HG03571 (cell line): ENCODE measurements around the gene ZNF556.
"Not testable (repeated sequence)": the region's sequence is repeated elsewhere in the genome, so short reads cannot be mapped to it uniquely, and the experiment has no call there.

Source experiments
- ATAC-seq: cut with Tn5 transposase; IDR thresholded peaks from one replicate; pipeline ENCODE4 v1.9.1; 2021; ENCODE audit not compliant: unreplicated experiment

ZNF556 gene

DNA sequence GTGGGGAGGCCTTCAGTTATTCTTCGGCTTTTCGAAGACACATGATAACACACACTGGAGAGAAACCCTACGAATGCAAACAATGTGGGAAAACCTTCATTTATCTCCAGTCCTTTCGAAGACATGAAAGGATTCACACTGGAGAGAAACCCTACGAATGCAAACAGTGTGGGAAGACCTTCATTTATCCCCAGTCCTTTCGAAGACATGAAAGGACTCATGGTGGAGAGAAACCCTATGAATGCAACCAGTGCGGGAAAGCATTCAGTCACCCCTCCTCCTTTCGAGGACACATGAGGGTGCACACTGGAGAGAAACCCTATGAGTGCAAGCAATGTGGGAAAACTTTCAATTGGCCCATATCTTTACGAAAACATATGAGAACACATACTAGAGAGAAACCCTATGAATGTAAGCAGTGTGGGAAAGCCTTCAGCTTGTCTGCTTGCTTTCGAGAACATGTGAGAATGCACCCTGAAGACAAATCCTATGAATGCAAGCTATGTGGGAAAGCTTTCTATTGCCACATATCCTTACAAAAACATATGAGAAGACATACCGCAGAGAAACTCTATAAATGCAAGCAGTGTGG lies 14.0 kb upstream of the ZNF556 start:
- no peak for ATAC-seq

DNA sequence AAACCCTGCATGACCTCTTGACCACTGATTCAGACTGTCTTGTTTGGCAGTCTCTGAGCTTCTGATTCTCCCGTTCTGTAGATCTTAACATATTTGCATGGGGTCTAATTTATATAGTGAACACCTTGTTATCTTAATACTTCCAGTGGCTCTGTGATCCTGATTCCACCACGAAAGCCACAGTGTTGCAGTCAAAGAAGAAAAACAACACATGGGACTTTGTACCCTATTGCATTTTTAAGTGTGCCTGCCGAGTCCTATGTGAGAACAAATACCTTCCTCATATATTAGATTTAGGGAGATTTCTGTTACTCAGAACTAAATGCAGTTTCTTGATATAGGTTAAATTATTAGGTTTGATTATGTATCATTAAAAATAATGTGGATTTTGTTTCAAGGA lies 12.3 kb upstream of the ZNF556 start:
- ATAC-seq: no peak

DNA sequence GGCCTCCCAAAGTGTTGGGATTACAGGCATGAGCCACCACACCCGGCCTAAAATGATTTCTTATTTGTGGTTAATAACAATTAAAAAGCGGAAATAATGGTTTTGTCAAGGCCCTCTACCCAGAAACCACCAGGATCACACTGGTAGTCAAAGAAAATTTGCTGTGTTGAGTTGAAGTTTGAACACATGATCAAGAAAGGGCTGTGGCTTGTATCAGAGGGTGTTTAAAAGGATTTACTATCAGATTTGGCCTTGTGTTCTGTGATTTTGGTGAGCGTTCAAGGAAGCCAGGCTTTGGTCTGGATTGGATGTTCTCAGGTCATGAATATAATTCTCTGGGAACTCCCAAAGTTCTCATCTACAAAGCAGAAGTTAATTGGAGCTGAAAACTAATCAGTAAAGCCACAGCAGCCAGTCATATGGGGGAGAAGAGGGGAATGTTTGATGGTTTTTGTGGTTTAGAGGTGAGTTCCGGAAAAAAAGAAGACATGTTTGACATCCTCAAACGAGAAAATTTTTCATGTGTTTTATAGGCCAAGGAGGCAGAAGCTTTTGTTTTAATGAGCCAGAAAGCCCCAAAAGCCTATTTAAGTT lies 10.6 kb upstream of the ZNF556 start:
- ATAC-seq: no peak

DNA sequence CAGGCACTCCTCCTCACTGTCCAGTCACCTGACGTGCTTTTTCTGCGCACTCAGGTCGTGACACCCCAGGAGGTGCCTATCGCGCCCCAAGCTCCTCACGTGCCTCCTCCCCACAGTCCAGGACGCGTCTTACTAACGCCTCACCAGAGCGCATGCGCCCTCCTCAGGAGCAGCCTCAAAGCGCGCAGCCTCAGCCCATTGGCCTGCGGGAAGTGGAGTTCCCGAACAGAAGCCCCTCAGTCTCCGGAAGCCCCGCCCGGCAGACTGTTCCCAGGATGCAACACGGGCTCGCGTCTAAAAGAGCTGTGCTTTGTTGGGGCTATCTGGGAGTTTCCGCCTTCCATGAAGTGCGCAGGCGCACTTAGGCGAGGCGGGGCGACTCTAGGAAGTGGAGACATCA lies 8.3 kb upstream of the ZNF556 start:
- no peak for ATAC-seq

DNA sequence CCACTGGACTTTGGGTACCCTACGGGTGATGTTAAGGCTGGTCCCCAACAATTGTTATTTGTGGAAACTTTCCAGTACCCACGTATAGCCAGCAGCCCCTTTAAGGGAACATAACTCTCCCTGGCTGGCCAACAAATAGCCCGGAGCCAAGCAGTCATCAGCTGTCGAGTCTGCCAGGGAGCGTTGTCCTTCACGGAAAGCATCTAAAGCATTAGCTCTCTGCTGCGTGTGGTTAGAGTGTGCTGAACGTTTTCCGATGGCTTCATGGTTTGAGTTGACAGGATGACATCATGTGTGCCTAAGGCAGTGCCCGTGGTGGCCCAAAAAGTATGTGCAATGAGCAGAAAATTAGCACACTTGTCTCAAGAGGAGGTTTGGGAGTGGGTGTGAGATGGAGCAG lies 3.3 kb upstream of the ZNF556 start:
- no peak for ATAC-seq

DNA sequence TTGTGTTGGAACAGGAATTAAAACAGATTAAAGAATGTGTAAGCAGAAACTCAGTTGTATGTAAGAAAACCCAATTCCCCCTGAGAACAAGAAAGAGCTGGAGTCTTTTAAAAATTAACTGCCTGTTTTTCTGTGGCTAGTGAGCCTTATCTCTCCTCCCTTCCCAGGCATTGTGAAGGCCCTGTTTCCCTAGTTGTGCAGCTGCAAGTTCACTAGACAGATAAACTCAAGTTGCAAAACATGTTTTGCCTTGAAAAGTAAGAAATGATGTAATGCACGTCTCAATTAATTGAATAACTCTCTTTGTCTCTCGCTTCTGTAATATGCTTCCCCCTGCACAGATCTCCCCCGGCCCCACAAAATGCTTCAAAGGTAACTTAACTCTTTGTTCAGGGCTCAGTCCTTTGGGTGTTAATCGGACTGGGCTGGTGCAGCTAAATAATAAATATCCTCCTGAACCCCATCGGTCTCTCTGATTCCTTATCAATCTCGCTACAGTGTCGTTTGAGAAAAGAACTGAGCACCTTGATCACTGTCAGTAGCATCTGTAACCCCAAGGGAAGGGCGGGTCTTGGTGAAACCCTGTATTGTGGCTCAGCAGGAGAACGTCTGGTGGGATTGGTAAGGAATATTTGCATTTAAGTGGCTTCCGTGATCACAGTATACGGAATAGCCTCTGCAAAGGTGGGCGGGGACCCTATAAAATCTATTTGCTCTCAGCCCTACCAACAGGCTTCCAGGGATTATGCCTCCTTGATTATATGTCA lies 1.6 kb upstream of the ZNF556 start:
- ATAC-seq: no peak

DNA sequence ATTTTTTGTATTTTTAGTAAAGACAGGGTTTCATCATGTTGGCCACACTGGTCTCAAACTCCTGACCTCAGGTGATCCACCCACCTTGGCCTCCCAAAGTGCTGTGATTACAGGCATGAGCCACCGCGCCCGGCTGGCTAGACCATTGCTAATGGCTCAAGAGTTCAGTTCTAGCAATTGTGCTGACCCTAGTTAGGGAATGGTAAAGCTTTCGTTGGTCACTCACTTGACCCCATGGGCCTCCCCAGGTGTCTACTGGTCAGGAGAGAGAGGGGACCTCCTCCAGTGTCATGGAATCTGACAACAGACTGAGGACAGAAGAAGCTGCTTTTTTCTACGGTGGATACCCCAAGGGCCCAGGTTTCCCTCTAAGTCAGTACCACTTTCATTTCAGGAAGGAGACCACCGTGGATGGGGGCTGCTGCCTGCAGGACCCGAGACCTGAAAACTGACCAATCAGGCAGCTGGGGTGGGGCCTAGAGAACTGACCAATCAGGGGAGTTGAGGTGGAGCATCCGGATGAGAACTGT lies 575 bp upstream of the ZNF556 start:
- no peak for ATAC-seq

DNA sequence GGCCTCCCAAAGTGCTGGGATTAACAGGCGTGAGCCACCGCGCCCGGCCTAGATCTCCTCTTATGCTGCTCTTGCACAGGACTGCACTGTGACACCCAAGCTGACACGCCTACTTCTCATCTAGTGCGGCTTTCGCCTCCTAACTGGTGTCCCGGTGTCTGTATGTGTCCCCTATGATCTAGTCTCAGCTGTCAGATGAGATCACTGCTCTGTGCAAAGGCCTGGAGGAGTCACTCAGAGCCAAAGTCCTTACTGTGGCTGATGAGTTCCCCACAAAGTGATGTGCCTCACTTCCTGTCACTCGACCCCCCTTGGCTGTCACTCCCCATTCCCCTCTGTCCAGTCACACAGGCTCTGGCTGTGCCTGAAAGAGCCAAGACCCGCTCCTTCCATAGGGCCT lies 2.5 kb downstream of the ZNF556 start:
- no peak for ATAC-seq

DNA sequence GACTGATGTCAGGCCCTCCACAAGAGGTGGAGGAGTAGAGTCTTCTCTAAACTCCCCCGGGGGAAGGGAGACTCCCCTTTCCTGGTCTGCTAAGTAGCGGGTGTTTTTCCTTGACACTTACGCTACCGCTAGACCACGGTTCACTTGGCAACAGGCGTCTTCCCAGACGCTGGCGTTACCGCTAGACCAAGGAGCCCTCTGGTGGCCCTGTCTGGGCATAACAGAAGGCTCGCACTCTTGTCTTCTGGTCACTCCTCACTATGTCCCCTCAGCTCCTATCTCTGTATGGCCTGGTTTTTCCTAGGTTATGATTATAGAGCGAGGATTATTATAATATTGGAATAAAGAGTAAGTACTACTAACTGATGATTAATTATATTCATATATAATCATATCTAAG lies 5.0 kb downstream of the ZNF556 start:
- not testable (repeated sequence) for ATAC-seq

DNA sequence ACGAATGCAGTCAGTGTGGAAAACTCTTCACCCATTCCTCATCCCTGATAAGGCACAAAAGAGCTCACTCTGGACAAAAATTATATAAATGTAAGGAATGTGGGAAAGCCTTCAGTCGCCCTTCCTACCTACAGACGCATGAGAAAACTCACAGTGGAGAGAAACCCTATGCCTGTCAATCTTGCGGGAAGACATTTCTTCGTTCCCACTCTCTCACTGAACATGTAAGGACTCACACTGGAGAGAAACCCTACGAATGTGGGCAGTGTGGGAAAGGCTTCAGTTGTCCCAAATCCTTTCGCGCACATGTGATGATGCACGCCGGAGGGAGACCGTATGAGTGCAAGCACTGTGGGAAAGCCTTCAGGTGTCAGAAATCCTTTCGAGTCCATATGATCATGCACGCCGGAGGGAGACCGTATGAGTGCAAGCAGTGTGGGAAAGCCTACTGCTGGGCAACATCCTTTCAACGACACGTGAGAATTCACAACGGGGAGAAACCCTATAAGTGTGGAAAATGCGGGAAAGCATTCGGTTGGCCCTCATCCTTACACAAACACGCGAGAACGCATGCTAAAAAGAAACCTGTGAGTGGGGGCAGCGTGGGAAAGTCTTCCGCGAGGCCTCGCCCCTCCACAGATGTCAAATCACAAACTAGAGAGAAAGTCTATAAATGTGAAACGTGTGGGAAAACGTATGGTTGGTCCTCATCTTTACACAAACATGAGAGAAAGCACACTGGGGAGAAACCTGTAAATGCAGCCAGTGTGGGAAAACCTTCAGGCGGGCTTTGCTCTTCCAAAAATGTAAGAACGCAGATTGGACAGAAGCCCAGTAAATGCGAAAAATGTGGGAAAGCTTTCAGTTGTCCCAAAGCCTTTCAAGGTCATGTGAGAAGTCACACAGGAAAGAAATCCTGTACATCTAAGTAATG lies 10.5 kb downstream of the ZNF556 start:
- no peak for ATAC-seq

DNA sequence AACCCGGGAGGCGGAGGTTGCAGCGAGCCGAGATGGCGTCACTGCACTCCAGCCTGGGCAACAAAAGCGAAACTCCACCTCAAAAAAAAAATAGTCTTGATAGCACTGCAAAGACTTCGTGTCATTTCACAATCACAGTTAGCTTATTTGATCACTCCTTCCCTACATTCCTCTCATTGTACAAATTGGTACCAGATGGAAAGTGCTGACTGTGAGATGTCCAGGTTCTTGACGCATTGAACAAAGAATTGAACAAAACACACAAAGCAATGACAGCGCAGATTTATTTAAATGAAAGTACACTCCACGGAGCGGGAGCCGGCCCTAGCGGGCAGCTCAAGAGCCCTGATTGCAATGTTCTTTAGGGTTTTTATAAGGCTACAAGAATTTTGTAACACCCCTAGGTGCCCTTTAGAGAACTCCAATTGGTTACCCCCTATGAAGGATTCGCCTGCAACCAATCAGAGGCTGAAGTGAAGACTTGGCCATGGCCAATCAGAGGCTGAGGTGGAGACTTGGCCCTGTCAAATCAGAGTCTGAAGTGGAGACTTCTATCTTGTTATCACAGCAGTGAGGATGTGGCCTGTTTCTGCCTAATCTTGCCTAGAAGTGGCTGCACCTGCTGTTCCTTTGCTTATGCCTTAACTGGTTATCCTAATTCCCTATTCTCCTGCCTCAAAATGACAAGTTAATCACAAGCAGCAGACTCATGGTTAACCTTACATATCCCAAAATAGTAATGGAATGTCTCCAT lies 16.7 kb downstream of the ZNF556 start:
- no peak for ATAC-seq

DNA sequence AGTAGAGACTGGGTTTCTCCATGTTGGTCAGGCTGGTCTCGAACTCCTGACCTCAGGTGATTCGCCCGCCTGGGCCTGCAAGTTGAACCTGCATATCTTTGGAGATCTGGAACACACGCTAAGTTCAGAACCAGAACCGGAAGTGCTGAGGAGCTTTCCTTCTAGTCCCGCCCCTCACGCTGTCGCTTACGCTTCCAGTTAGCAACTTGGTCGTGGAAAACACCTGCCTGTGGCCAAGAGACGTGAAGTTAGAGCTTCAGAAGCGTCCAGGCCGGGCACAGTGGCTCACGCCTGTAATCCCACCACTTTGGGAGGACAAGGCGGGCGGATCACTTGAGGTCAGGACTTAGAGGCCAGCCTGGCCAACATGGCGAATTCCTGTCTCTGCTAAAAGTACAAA lies 18.6 kb downstream of the ZNF556 start:
- no peak for ATAC-seq

DNA sequence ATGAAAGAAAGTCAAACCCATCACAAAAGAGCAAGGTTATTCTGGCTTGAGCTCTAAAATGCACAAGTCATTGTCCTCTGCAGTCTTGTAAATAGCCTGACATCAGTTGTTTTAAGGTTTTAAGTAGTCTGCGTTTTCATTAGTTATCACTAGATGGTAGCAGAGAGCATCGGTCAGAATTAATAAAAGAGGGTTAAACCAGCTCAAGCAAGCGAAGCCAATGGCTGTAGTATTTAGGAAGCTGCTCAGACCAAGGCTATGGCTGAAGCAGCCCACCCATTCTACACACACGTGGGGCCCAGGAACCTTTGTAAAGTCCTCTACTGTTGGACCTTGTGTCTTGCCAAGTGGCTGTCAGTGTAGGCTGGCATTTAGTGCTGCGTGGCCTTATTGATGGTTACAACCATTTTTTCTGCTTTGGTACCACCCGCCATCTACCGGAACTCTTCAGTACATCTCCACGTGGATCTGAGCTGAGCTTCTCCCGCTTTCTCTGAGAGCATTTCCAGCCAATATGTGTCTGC lies 20.3 kb downstream of the ZNF556 start:
- no peak for ATAC-seq

DNA sequence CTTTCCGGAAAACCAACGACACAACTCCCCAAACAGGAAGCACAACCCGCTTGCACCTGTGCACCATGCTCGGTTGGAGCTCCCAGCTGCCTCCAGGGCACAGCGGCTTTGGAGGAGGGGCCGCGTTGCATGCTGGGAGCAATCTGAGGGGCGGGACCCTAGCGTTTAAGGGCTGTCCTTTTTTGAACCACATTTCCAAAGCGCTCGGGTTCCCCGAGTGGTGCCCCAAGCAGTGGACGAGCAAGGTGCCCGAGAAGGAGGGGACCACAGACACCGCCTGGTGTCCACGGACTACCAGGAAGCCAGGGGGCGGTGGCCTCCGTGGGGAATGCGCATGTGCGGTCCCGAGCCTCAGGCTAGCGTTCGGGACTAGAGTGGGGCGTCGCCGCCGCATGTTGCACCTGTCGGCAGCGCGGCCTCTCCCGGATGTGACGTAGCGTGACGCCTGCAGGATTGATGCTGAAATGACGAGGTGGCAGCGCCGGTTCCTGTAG lies 21.6 kb downstream of the ZNF556 start:
- ATAC-seq: no peak

DNA sequence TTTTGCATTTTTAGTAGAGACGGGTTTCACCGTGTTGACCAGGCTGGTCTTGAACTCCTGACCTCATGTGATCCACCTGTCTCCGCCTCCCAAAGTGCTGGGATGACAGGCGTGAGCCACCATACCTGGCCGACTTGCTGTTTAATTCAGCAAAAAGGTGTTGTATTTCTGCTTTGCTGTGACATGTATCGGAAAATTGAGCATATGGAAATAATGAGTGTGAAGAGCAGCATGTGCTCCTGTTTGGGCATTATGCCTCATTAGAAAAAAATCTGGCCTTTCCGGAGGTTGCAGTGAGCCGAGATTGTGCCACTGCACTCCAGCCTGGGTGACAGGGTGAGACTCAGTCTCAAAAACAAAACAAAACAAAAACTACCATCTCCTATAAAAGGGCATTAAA lies 23.4 kb downstream of the ZNF556 start:
- not testable (repeated sequence) for ATAC-seq

DNA sequence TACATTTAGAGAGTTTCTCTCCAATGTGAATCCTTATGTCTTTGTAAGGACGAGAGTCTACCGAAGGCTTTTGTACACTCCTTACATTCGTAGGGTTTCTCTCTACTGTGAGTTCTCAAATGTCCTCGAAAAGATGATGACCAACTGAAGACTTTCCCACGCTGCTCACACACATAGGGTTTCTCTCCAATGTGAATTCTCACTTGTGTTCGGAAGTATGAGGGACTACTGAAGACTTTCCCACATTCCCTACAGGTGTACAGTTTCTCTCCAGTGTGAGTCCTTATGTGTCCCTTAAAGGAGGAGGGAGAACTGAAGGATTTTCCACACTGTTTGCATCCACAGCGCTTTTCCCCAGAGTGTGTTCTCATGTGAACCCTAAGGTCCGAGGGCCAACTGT lies 29.6 kb downstream of the ZNF556 start:
- ATAC-seq: no peak

DNA sequence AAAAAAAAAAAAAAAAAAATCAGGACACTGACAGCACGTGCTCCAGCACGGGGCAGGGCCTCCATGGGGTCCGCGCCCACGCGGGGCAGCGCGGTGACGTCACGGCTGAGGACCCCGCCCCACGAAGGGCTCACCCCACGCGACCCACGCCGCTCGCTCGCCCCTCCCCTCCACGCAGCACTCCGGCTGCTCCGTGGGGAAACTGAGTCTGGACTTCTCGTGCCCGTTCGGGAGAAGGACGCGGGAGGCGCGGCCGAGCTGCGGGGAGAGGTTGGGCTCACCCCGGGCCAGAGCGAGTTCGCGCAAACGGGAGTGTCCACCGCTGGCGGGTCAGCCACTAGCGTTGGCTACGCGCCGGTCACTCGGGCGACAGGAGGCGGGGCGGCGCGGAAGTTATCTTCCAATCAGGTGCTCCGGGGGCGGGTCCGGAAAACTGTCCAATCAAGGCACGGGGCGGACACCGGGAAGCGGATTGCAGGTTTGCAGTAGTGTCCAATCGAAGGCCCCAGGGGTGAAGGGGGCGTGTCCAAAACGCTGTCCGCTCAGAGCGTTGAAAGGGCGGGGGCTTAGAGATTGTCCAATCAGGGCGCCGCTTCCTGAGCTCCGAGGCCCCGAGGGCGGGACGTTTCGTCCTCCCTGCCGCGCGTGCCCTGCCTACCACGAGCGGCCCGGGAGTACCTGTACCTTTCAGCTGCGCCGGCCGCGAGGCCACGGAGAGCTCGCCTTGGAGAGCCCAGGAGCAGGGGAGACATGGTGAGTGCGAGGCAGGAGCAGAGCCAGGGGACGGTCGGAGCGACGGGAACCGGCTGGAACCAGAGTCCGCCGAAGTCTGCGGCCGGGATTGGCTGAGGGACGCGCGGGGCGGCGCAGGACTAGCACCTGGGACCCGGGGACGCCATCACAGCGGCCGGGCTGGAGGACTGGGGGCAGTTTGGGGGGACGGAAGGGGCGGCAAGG lies 33.4 kb downstream of the ZNF556 start, which contains the start of gene ZNF57:
Gene ZNF57, plus strand, starts transcription at position 633 of the 957 bp plus-strand sequence. Its CDS starts 118 bp downstream, at position 751.
- ATAC-seq: peak; percentile 86

DNA sequence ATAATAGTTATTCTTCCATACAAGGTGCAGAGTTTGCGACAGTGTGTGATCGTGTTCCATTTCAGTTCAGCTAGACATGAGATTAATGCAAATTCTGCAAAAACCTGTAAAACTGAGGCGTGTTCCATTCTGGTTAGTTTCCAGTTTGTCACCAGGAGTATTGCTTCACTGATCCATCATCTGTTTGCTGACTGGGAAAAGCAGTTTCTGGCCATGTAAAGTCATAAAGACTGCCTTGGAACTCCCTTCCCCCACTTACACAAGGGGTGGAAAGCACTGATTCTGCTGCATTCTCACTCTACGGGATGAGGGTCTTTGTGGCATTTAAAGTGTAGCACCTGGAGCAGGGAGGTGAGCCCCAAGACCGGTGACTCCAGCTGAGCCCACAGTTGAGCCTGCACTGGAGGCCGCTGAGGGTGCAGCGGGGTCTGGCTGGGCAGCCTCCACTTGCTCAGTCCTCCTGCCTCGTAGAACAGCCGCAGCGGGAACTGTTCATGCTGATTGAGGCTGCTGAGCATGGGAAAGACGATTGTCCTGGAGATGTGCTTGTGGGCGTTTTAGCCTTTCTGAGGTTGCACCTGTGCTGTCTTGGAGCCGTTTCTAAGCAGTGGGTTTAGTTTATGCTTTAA lies 35.6 kb downstream of the ZNF556 start:
- ATAC-seq: no peak
